HCT116 (cell line): ENCODE measurements around the gene TPR. TPM values are rescaled to one million over a fixed set of nuclear protein-coding genes. Genes with fewer than 3 reads are reported as not detected.

ENCODE experiments used
- ATAC-seq: fragments of 200-7000 bp; cut with Tn5 transposase; 2 replicates; pipeline ENCODE4 v1.9.1; 2020; ENCODE audit warnings: mild to moderate bottlenecking, moderate library complexity
- BruUV-seq: library from RNA; stranded (reverse); fragments of 400-500 nt; replicated peaks from 2 replicates; lab custom pipeline; 2021; lab: Mats Ljungman, UMichigan
- CTCF ChIA-PET: fragments of 300-600 bp; sonication (Branson Sonifier 250); formaldehyde crosslinking; loops from one replicate; lab custom pipeline; 2021; ENCODE audit warnings: antibody characterized with exemption; lab: Charles Lee
- POLR2A ChIA-PET: fragments of 300-600, 350-600 bp; sonication (Branson Sonifier 250); formaldehyde crosslinking; loops from one replicate; lab custom pipeline; 2021; ENCODE audit warnings: antibody characterized with exemption; lab: Charles Lee
- RAD21 ChIA-PET, 2 experiments: fragments of 300-600 bp; sonication (Branson Sonifier 250); formaldehyde crosslinking; loops; one replicate each; lab custom pipeline; 2023; ENCODE audit warnings: low total read pairs in 2 of 2; ENCODE audit not compliant: uncharacterized antibody in 2 of 2, unreplicated experiment in 2 of 2, low non-redundant PET in 1 of 2; lab: Charles Lee
- DNase-seq: peaks from one replicate; pipeline ENCODE4 v3.0.0-alpha.2; 2010; ENCODE audit warnings: low read depth, low spot score
- H2AFZ ChIP-seq: fragments of 200-600 bp; shearing (Covaris generic), sonication (generic); 2 replicates; pipeline ENCODE4 v1.6.1; 2017; ENCODE audit warnings: low read depth, mixed run types, mixed read lengths, antibody characterized with exemption, low read length; ENCODE audit not compliant: poor library complexity, severe bottlenecking
- H3K27ac ChIP-seq: 2 replicates; pipeline ENCODE4 v1.5.1; 2012; ENCODE audit warnings: low read depth, low read length
- H3K27me3 ChIP-seq: fragments of 200-600 bp; sonication (generic); 2 replicates; pipeline ENCODE4 v1.6.1; 2016; ENCODE audit warnings: mixed run types, low read length, mixed read lengths; ENCODE audit not compliant: insufficient read depth
- H3K36me3 ChIP-seq, 2 experiments: fragments of 200-500 bp in 1 of 2; fragments of 200-600 bp in 1 of 2; sonication (Bioruptor generic) in 1 of 2; sonication (generic) in 1 of 2; 2 replicates each; pipeline versions ENCODE4 v1.5.1 to v1.6.1; 2014 to 2016; ENCODE audit warnings: low read length in 2 of 2, inconsistent platforms in 1 of 2, mixed read lengths in 1 of 2, mixed run types in 1 of 2; ENCODE audit not compliant: insufficient read depth in 2 of 2, control insufficient read depth in 1 of 2
- H3K4me1 ChIP-seq, 2 experiments: fragments of 200-600 bp in 1 of 2; sonication (generic) in 1 of 2; 2 replicates each; pipeline versions ENCODE4 v1.5.1 to v1.6.1; 2012 to 2017; ENCODE audit warnings: low read length in 2 of 2, inconsistent platforms in 1 of 2, mild to moderate bottlenecking in 1 of 2, mixed read lengths in 1 of 2, mixed run types in 1 of 2, moderate library complexity in 1 of 2; ENCODE audit not compliant: insufficient read depth in 2 of 2, control insufficient read depth in 1 of 2
- H3K4me2 ChIP-seq: fragments of 200-600 bp; sonication (generic); 2 replicates; pipeline ENCODE4 v1.6.1; 2017; ENCODE audit warnings: mixed run types, low read length, mixed read lengths
- H3K4me3 ChIP-seq, 2 experiments: fragments of 200-600 bp in 1 of 2; sonication (generic) in 1 of 2; replicated peaks in 1 of 2; 2 replicates each; pipeline ENCODE4 v1.5.1; 2011 to 2016; ENCODE audit warnings: low read length in 2 of 2, control low read depth in 1 of 2, low read depth in 1 of 2, mild to moderate bottlenecking in 1 of 2, mixed read lengths in 1 of 2, mixed run types in 1 of 2
- H3K79me2 ChIP-seq: fragments of 200-600 bp; sonication (generic); 2 replicates; pipeline ENCODE4 v1.6.1; 2017; ENCODE audit warnings: mild to moderate bottlenecking, mixed run types, low read length, moderate library complexity, mixed read lengths; ENCODE audit not compliant: insufficient read depth
- H3K9ac ChIP-seq: fragments of 200-600 bp; sonication (generic); 2 replicates; pipeline ENCODE4 v1.6.1; 2016; ENCODE audit warnings: low read length, mixed read lengths
- H3K9me2 ChIP-seq: fragments of 200-600 bp; sonication (generic), shearing (Covaris generic); 2 replicates; pipeline ENCODE4 v1.6.1; 2017; ENCODE audit warnings: mixed run types, mild to moderate bottlenecking, moderate library complexity; ENCODE audit not compliant: insufficient read depth
- H3K9me3 ChIP-seq, 2 experiments: fragments of 200-500 bp in 1 of 2; fragments of 200-600 bp in 1 of 2; sonication (Bioruptor generic) in 1 of 2; sonication (generic) in 1 of 2; 2 replicates each; pipeline ENCODE4 v1.6.1; 2014 to 2017; ENCODE audit warnings: low read length in 2 of 2, mixed read lengths in 2 of 2, inconsistent platforms in 1 of 2, low read depth in 1 of 2, mild to moderate bottlenecking in 1 of 2, mixed run types in 1 of 2, moderate library complexity in 1 of 2; ENCODE audit not compliant: control insufficient read depth in 1 of 2, insufficient read depth in 1 of 2
- H4K20me1 ChIP-seq: fragments of 200-600 bp; sonication (generic), shearing (Covaris generic); 2 replicates; pipeline ENCODE4 v1.6.1; 2017; ENCODE audit warnings: mixed run types, mild to moderate bottlenecking, moderate library complexity; ENCODE audit not compliant: insufficient read depth
- CEBPB ChIP-seq: IDR thresholded peaks from 2 replicates; pipeline ENCODE4 v1.6.1; 2012; ENCODE audit warnings: low read depth
- EGR1 ChIP-seq: IDR thresholded peaks from 2 replicates; pipeline ENCODE4 v1.6.1; 2012; ENCODE audit warnings: low read depth
- ELF1 ChIP-seq: IDR thresholded peaks from 2 replicates; pipeline ENCODE4 v1.6.1; 2012; ENCODE audit warnings: low read depth, borderline replicate concordance
- EZH2phosphoT487 ChIP-seq: fragments of 200-600 bp; IDR thresholded peaks from 2 replicates; pipeline ENCODE4 v1.6.1; 2018; ENCODE audit warnings: antibody characterized with exemption, borderline replicate concordance
- FOSL1 ChIP-seq: IDR thresholded peaks from 2 replicates; pipeline ENCODE4 v1.6.1; 2012; ENCODE audit warnings: low read depth
- JUND ChIP-seq: IDR thresholded peaks from 2 replicates; pipeline ENCODE4 v1.6.1; 2012
- MAX ChIP-seq: IDR thresholded peaks from 2 replicates; pipeline ENCODE4 v1.6.1; 2012
- POLR2A ChIP-seq: IDR thresholded peaks from 2 replicates; pipeline ENCODE4 v1.7.0; 2011; ENCODE audit warnings: borderline replicate concordance; ENCODE audit not compliant: insufficient read depth, insufficient read length; ENCODE audit errors: extremely low read depth
- POLR2AphosphoS5 ChIP-seq: IDR thresholded peaks from 2 replicates; pipeline ENCODE4 v1.6.1; 2011; ENCODE audit warnings: mild to moderate bottlenecking, low read depth, low read length, moderate library complexity
- RAD21 ChIP-seq: IDR thresholded peaks from 2 replicates; pipeline ENCODE4 v1.6.1; 2012; ENCODE audit warnings: low read depth, mild to moderate bottlenecking
- SIN3A ChIP-seq: IDR thresholded peaks from 2 replicates; pipeline ENCODE4 v1.6.1; 2012; ENCODE audit warnings: low read depth
- TCF7L2 ChIP-seq: IDR thresholded peaks from 2 replicates; pipeline ENCODE4 v1.7.0; 2011; ENCODE audit warnings: borderline replicate concordance, inconsistent platforms; ENCODE audit not compliant: insufficient read depth, insufficient read length; ENCODE audit errors: extremely low read depth
- ZBTB33 ChIP-seq: IDR thresholded peaks from 2 replicates; pipeline ENCODE4 v1.6.1; 2011; ENCODE audit warnings: mild to moderate bottlenecking, low read length, moderate library complexity; ENCODE audit not compliant: insufficient replicate concordance; ENCODE audit errors: extremely low read depth
- intact Hi-C: fragments of 100-400 bp; cut with micrococcal nuclease; formaldehyde crosslinking; loops from 2 replicates; pipeline ENCODE4 v1.10.0; 2022
- total RNA-seq: library from RNA; stranded (reverse); gene quantifications from one replicate; pipeline ENCODE4 v1.2.1, GENCODE V29; 2021; ENCODE audit not compliant: unreplicated experiment
- TF ChIP-seq, protein P1 (sequence below): IDR thresholded peaks from 2 replicates; pipeline ENCODE4 v1.6.1; 2012; ENCODE audit warnings: low read depth

The TPR gene
- total RNA-seq, 1 experiment from 2014 or later = 131 TPM

DNA sequence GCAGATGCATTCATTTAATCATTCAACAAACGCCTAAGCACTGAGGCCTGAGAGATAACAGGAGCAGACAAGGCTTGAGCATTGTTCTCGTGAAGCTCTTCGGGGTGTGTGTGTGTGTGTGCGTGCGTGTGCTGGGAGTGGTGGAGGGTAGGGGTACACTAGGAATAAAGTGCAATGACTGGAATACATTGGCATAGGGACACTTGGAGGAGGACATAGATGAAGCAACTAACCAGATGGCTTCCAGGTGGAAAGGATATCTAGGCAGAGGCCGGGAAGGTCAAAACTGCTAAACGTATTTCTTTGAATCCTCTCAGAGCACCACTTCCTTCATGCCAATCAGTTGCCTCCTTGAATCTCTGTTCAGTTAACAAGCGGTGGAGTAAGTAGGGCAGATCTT lies 92.6 kb downstream of the TPR start:
- CTCF ChIA-PET = no interaction called here
- RAD21 ChIA-PET = no interaction called here

More for the DNA sequence above, 92.6 kb downstream of the TPR start:
- Histone ChIP-seq H3K9ac (no peak overlapping the region), H3K79me2 (no peaks in the 10 kb centered on the region), H3K27me3 (no peaks in the 10 kb centered on the region), H2AFZ (no peak overlapping the region), H3K27ac (no peak overlapping the region), H3K4me2 (no peak overlapping the region), H3K4me3 (no peak overlapping the region), H3K9me3 (no peaks in the 10 kb centered on the region), H3K4me1 (0 out of 4 replicates have a peak, but pooled peaks cover 0 to 3% of the 10 kb centered on the region in 2 experiments), H3K36me3 (no peaks in the 10 kb centered on the region), H4K20me1 (no peaks in the 10 kb centered on the region), H3K9me2 (no peaks in the 10 kb centered on the region; the same call in 1 of the 2 replicates)
- no TSS peak for BruUV-seq
- no peak for ATAC-seq
- intact Hi-C loops = no loop called here
- TF ChIP-seq EGR1 (no peak), ELF1 (no peak), SIN3A (no peak), RAD21 (no peak), EZH2phosphoT487 (no peak), TCF7L2 (no peak), POLR2A (no peak), FOSL1 (no peak), CEBPB (no peak), POLR2AphosphoS5 (no peak), ZBTB33 (no peak), MAX (no peak), JUND (no peak)
- TF ChIP-seq, protein P1, sequence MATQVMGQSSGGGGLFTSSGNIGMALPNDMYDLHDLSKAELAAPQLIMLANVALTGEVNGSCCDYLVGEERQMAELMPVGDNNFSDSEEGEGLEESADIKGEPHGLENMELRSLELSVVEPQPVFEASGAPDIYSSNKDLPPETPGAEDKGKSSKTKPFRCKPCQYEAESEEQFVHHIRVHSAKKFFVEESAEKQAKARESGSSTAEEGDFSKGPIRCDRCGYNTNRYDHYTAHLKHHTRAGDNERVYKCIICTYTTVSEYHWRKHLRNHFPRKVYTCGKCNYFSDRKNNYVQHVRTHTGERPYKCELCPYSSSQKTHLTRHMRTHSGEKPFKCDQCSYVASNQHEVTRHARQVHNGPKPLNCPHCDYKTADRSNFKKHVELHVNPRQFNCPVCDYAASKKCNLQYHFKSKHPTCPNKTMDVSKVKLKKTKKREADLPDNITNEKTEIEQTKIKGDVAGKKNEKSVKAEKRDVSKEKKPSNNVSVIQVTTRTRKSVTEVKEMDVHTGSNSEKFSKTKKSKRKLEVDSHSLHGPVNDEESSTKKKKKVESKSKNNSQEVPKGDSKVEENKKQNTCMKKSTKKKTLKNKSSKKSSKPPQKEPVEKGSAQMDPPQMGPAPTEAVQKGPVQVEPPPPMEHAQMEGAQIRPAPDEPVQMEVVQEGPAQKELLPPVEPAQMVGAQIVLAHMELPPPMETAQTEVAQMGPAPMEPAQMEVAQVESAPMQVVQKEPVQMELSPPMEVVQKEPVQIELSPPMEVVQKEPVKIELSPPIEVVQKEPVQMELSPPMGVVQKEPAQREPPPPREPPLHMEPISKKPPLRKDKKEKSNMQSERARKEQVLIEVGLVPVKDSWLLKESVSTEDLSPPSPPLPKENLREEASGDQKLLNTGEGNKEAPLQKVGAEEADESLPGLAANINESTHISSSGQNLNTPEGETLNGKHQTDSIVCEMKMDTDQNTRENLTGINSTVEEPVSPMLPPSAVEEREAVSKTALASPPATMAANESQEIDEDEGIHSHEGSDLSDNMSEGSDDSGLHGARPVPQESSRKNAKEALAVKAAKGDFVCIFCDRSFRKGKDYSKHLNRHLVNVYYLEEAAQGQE = no peak
- no peak for DNase-seq
- POLR2A ChIA-PET = no interaction called here
